Hematopoietic multipotent progenitor cell treated with erythropoietin and hydrocortisone succinate and interleukin-3 and kit ligand, for 4 days (in vitro differentiated cells): ENCODE measurements around the gene WDR91.

Experiments used
- DNase-seq: peaks from one replicate; pipeline ENCODE4 v3.0.0-alpha.2; 2015

The WDR91 gene

GRCh38 chr7:135197343-135197742 is 14.0 kb downstream of the WDR91 start:
- no peak for DNase-seq

GRCh38 chr7:135195968-135196629 is 15.2 kb downstream of the WDR91 start:
- DNase-seq = no peak

GRCh38 chr7:135195156-135195555 is 16.2 kb downstream of the WDR91 start:
- no peak for DNase-seq

GRCh38 chr7:135194494-135195095 is 16.7 kb downstream of the WDR91 start:
- DNase-seq = no peak

GRCh38 chr7:135193615-135194081 is 17.7 kb downstream of the WDR91 start:
- DNase-seq = no peak

- DNase-seq = no peak
Observed at GRCh38 chr7:135192914-135193536, 18.3 kb downstream of the WDR91 start.

- DNase-seq = no peak
Observed at GRCh38 chr7:135190703-135191102, 20.6 kb downstream of the WDR91 start.

GRCh38 chr7:135189961-135190360 is 21.4 kb downstream of the WDR91 start:
- no peak for DNase-seq

- DNase-seq = no peak
Observed at GRCh38 chr7:135189221-135189662, 22.1 kb downstream of the WDR91 start.

- no peak for DNase-seq
Observed at GRCh38 chr7:135188298-135188984, 22.9 kb downstream of the WDR91 start.

GRCh38 chr7:135186841-135187253 is 24.5 kb downstream of the WDR91 start:
- no peak for DNase-seq

GRCh38 chr7:135186261-135186540 is 25.1 kb downstream of the WDR91 start:
- no peak for DNase-seq

- DNase-seq = no peak
Observed at GRCh38 chr7:135185471-135186260, 25.7 kb downstream of the WDR91 start.

- no peak for DNase-seq
Observed at GRCh38 chr7:135184254-135184841, 27.0 kb downstream of the WDR91 start.

- no peak for DNase-seq
Observed at GRCh38 chr7:135183478-135183877, 27.8 kb downstream of the WDR91 start.

GRCh38 chr7:135181929-135182678 is 29.2 kb downstream of the WDR91 start:
- no peak for DNase-seq

GRCh38 chr7:135181261-135181928 is 29.9 kb downstream of the WDR91 start:
- DNase-seq = peak; percentile 17

GRCh38 chr7:135180122-135180521 is 31.2 kb downstream of the WDR91 start:
- no peak for DNase-seq

- DNase-seq = no peak
Observed at GRCh38 chr7:135179321-135179925, 31.9 kb downstream of the WDR91 start.

- DNase-seq = no peak
Observed at GRCh38 chr7:135178364-135178763, 33.0 kb downstream of the WDR91 start.
